ENCODE results near the gene SH3RF3. TPM values are rescaled to one million over a fixed set of nuclear protein-coding genes. Genes with fewer than 3 reads are reported as not detected.

The SH3RF3 gene
- total RNA-seq, 2 donors from 2014 or later, result 37.4 to 61.7 TPM

GRCh38 chr2:109229094-109229675 lies 100.2 kb downstream of the SH3RF3 start:
- Histone ChIP-seq H3K4me1 (ENCODE audit: control insufficient read depth in 1 of 2, low read depth in 2 of 2) (peaks cover 19 to 53% of the 10 kb centered on the region in 2 donors), H3K36me3 (no peaks in the 10 kb centered on the region), H3K9me3 (no peaks in the 10 kb centered on the region), H3K4me3 (no peak overlapping the region), H3K27ac (no peak overlapping the region), H3K27me3 (replicated peaks; ENCODE audit: insufficient read depth) (no peaks in the 10 kb centered on the region)
- DNase-seq (ENCODE audit: low spot score) (no peak), ATAC-seq (ENCODE audit: insufficient number of reproducible peaks, low FRiP score, low read depth) (no peak)
- TF ChIP-seq CTCF (IDR thresholded peaks at IDR 0.05), result no peak

GRCh38 chr2:109230941-109231420 lies 102.0 kb downstream of the SH3RF3 start:
- Histone ChIP-seq H3K4me3 (peak overlapping the region; percentile 6), H3K36me3 (no peaks in the 10 kb centered on the region), H3K27me3 (replicated peaks; ENCODE audit: insufficient read depth) (no peaks in the 10 kb centered on the region), H3K27ac (peak overlapping the region; percentile 4 to 21), H3K4me1 (ENCODE audit: control insufficient read depth in 1 of 2, low read depth in 2 of 2) (peaks cover 20 to 62% of the 10 kb centered on the region in 2 donors), H3K9me3 (no peaks in the 10 kb centered on the region)
- TF ChIP-seq CTCF (IDR thresholded peaks at IDR 0.05), result no peak
- DNase-seq (ENCODE audit: low spot score), result no peak
- ATAC-seq (ENCODE audit: insufficient number of reproducible peaks, low FRiP score, low read depth), result no peak

GRCh38 chr2:109231428-109231827 lies 102.4 kb downstream of the SH3RF3 start:
- H3K4me1 ChIP-seq (ENCODE audit: control insufficient read depth in 1 of 2, low read depth in 2 of 2), result peaks cover 21 to 62% of the 10 kb centered on the region in 2 donors
- ATAC-seq (ENCODE audit: insufficient number of reproducible peaks, low FRiP score, low read depth) (no peak), DNase-seq (ENCODE audit: low spot score) (no peak)
- no peaks in the 10 kb centered on the region for H3K9me3 ChIP-seq
- H3K27ac ChIP-seq, result peak overlapping the region in 1 of 2 donors; percentile 4
- no peaks in the 10 kb centered on the region for H3K27me3 ChIP-seq (replicated peaks; ENCODE audit: insufficient read depth)
- H3K36me3 ChIP-seq, result no peaks in the 10 kb centered on the region
- H3K4me3 ChIP-seq, result no peak overlapping the region
- no peak for TF ChIP-seq CTCF (IDR thresholded peaks at IDR 0.05)

- no peak for DNase-seq (ENCODE audit: low spot score)
- H3K4me1 ChIP-seq (ENCODE audit: control insufficient read depth in 1 of 2, low read depth in 2 of 2), result peaks cover 28 to 64% of the 10 kb centered on the region in 2 donors
- H3K4me3 ChIP-seq, result no peak overlapping the region
- no peak for TF ChIP-seq CTCF (IDR thresholded peaks at IDR 0.05)
- no peaks in the 10 kb centered on the region for H3K9me3 ChIP-seq
- H3K27me3 ChIP-seq (replicated peaks; ENCODE audit: insufficient read depth), result no peaks in the 10 kb centered on the region
- no peak overlapping the region for H3K27ac ChIP-seq
- H3K36me3 ChIP-seq, result no peaks in the 10 kb centered on the region
- no peak for ATAC-seq (ENCODE audit: insufficient number of reproducible peaks, low FRiP score, low read depth)
These were observed 103.1 kb downstream of the SH3RF3 start for GRCh38 chr2:109231996-109232705.

- Histone ChIP-seq H3K4me1 (ENCODE audit: control insufficient read depth in 1 of 2, low read depth in 2 of 2) (peaks cover 33 to 71% of the 10 kb centered on the region in 2 donors), H3K9me3 (no peaks in the 10 kb centered on the region), H3K27me3 (replicated peaks; ENCODE audit: insufficient read depth) (no peaks in the 10 kb centered on the region), H3K4me3 (no peak overlapping the region), H3K27ac (no peak overlapping the region), H3K36me3 (no peaks in the 10 kb centered on the region)
- ATAC-seq (ENCODE audit: insufficient number of reproducible peaks, low FRiP score, low read depth) (no peak), DNase-seq (ENCODE audit: low spot score) (no peak)
- TF ChIP-seq CTCF (IDR thresholded peaks at IDR 0.05), result no peak
These were observed 103.9 kb downstream of the SH3RF3 start for GRCh38 chr2:109232909-109233308.

Measured in thoracic aorta (tissue), 2 donors.